Activated CD4-positive, alpha-beta memory T cell treated with anti-CD3 and anti-CD28 coated beads for 36 hours (primary cell): Measurements from ENCODE around the gene CHURC1. TPM values are rescaled to one million over a fixed set of nuclear protein-coding genes. Genes with fewer than 3 reads are reported as not detected.

Source experiments
- CTCF ChIA-PET: fragments of 350-600 bp; sonication (Branson Sonifier 250); formaldehyde crosslinking; loops from one replicate; lab custom pipeline; 2021; ENCODE audit warnings: antibody characterized with exemption, inconsistent platforms; lab: Charles Lee
- POLR2A ChIA-PET: fragments of 350-600 bp; sonication (Branson Sonifier 250); formaldehyde crosslinking; loops from one replicate; lab custom pipeline; 2021; ENCODE audit warnings: antibody characterized with exemption; lab: Charles Lee
- DNase-seq: peaks from one replicate; pipeline ENCODE4 v3.0.0-alpha.2; 2020
- H3K27ac Mint-ChIP-seq: one replicate; pipeline ENCODE4 v1.8.0; 2021; ENCODE audit warnings: mixed read lengths
- H3K27me3 Mint-ChIP-seq: one replicate; pipeline ENCODE4 v1.8.0; 2021; ENCODE audit warnings: mixed read lengths
- H3K36me3 Mint-ChIP-seq: one replicate; pipeline ENCODE4 v1.8.0; 2021; ENCODE audit warnings: mixed read lengths
- H3K4me1 Mint-ChIP-seq: one replicate; pipeline ENCODE4 v1.8.0; 2021; ENCODE audit warnings: low read depth, mixed read lengths
- H3K4me3 Mint-ChIP-seq: one replicate; pipeline ENCODE4 v1.8.0; 2021; ENCODE audit warnings: mild to moderate bottlenecking, mixed read lengths
- H3K9me3 Mint-ChIP-seq: one replicate; pipeline ENCODE4 v1.8.0; 2021; ENCODE audit warnings: mixed read lengths
- intact Hi-C: fragments of 100-400 bp; cut with micrococcal nuclease; formaldehyde crosslinking; loops from one replicate; pipeline ENCODE4 v1.15.1; 2023
- total RNA-seq, 2 experiments: library from RNA; stranded (reverse); gene quantifications; one replicate each; pipeline ENCODE4 v1.2.3, GENCODE V29; 2021

The CHURC1 gene
- total RNA-seq, 2 experiments from 2014 or later: 61.7 to 62.6 TPM

GRCh38 chr14:64928239-64929013 lies 14.2 kb downstream of the CHURC1 start:
- ChIA-PET CTCF (no interaction called here), POLR2A (interaction anchor here (2.8 kb wide), 1 partner anchor 13 kb away, joined by 12 read pairs; the partner anchor contains the start of gene CHURC1)
- H3K27me3 Mint-ChIP-seq: no peaks in the 10 kb centered on the region
- intact Hi-C loops: loop anchor here (1.0 kb wide), 2 partner anchors 9 to 13 kb away; no protein-coding TSS in a partner anchor
- H3K27ac Mint-ChIP-seq: no peak overlapping the region
- no peak overlapping the region for H3K4me3 Mint-ChIP-seq
- H3K9me3 Mint-ChIP-seq: no peaks in the 10 kb centered on the region
- no peak for DNase-seq
- H3K36me3 Mint-ChIP-seq: peaks cover 30% of the 10 kb centered on the region
- peaks cover 41% of the 10 kb centered on the region for H3K4me1 Mint-ChIP-seq

GRCh38 chr14:64929014-64929359 lies 14.7 kb downstream of the CHURC1 start:
- Mint-ChIP-seq H3K9me3 (no peaks in the 10 kb centered on the region), H3K4me3 (no peak overlapping the region), H3K27ac (no peak overlapping the region), H3K4me1 (peaks cover 36% of the 10 kb centered on the region), H3K27me3 (no peaks in the 10 kb centered on the region), H3K36me3 (peaks cover 27% of the 10 kb centered on the region)
- POLR2A ChIA-PET: no interaction called here
- CTCF ChIA-PET: no interaction called here
- intact Hi-C loops: no loop called here
- DNase-seq: no peak

- CTCF ChIA-PET: no interaction called here
- no peak overlapping the region for H3K4me3 Mint-ChIP-seq
- intact Hi-C loops: no loop called here
- H3K27me3 Mint-ChIP-seq: no peaks in the 10 kb centered on the region
- peaks cover 28% of the 10 kb centered on the region for H3K36me3 Mint-ChIP-seq
- peaks cover 40% of the 10 kb centered on the region for H3K4me1 Mint-ChIP-seq
- peak overlapping the region; percentile 41 for H3K27ac Mint-ChIP-seq
- H3K9me3 Mint-ChIP-seq: no peaks in the 10 kb centered on the region
- POLR2A ChIA-PET: interaction anchor here (1.3 kb wide), 1 partner anchor 57 kb away, joined by 3 read pairs; the partner anchor contains the start of gene FNTB
- DNase-seq: no peak
Observed at GRCh38 chr14:64930085-64930843, 16.0 kb downstream of the CHURC1 start.

GRCh38 chr14:64931123-64931522 lies 16.9 kb downstream of the CHURC1 start:
- DNase-seq: no peak
- intact Hi-C loops: no loop called here
- H3K4me1 Mint-ChIP-seq: peaks cover 48% of the 10 kb centered on the region
- no peak overlapping the region for H3K4me3 Mint-ChIP-seq
- no peaks in the 10 kb centered on the region for H3K27me3 Mint-ChIP-seq
- CTCF ChIA-PET: no interaction called here
- H3K36me3 Mint-ChIP-seq: peaks cover 25% of the 10 kb centered on the region
- POLR2A ChIA-PET: interaction anchor here (1.3 kb wide), 1 partner anchor 56 kb away, joined by 3 read pairs; the partner anchor contains the start of gene FNTB
- H3K9me3 Mint-ChIP-seq: no peaks in the 10 kb centered on the region
- peak overlapping the region; percentile 50 for H3K27ac Mint-ChIP-seq

- intact Hi-C loops: no loop called here
- POLR2A ChIA-PET: no interaction called here
- CTCF ChIA-PET: interaction anchor here (0.7 kb wide), 1 partner anchor 8 kb away, joined by 3 read pairs; no protein-coding TSS in a partner anchor
- DNase-seq: no peak
- no peak overlapping the region for H3K27ac Mint-ChIP-seq
- H3K4me1 Mint-ChIP-seq: peaks cover 47% of the 10 kb centered on the region
- no peaks in the 10 kb centered on the region for H3K9me3 Mint-ChIP-seq
- H3K27me3 Mint-ChIP-seq: no peaks in the 10 kb centered on the region
- H3K4me3 Mint-ChIP-seq: no peak overlapping the region
- H3K36me3 Mint-ChIP-seq: peaks cover 18% of the 10 kb centered on the region
Observed at GRCh38 chr14:64932231-64932630, 18.0 kb downstream of the CHURC1 start.

GRCh38 chr14:64934338-64934929 lies 20.2 kb downstream of the CHURC1 start:
- Mint-ChIP-seq H3K4me1 (peaks cover 63% of the 10 kb centered on the region), H3K27me3 (no peaks in the 10 kb centered on the region), H3K4me3 (no peak overlapping the region), H3K9me3 (no peaks in the 10 kb centered on the region), H3K27ac (no peak overlapping the region), H3K36me3 (peaks cover 20% of the 10 kb centered on the region)
- intact Hi-C loops: no loop called here
- no peak for DNase-seq
- CTCF ChIA-PET: no interaction called here
- POLR2A ChIA-PET: no interaction called here

- DNase-seq: no peak
- Mint-ChIP-seq H3K36me3 (peaks cover 17% of the 10 kb centered on the region), H3K4me1 (peaks cover 64% of the 10 kb centered on the region), H3K27me3 (no peaks in the 10 kb centered on the region), H3K4me3 (peak overlapping the region; percentile 7), H3K9me3 (no peaks in the 10 kb centered on the region), H3K27ac (peak overlapping the region; percentile 15)
- CTCF ChIA-PET: interaction anchor here (1.2 to 1.9 kb wide), 2 partner anchors 44 to 112 kb away, joined by 3 to 10 read pairs; no protein-coding TSS in a partner anchor
- intact Hi-C loops: no loop called here
- POLR2A ChIA-PET: interaction anchor here (0.7 to 2.2 kb wide), 2 partner anchors 21 to 1801 kb away, joined by 3 to 8 read pairs; partner anchors contain the start of gene CHURC1
Observed at GRCh38 chr14:64935508-64935907, 21.3 kb downstream of the CHURC1 start.

GRCh38 chr14:64937171-64937820 lies 23.0 kb downstream of the CHURC1 start:
- Mint-ChIP-seq H3K4me1 (peaks cover 60% of the 10 kb centered on the region), H3K27ac (peak overlapping the region; percentile 28), H3K9me3 (no peaks in the 10 kb centered on the region), H3K4me3 (no peak overlapping the region), H3K36me3 (peaks cover 18% of the 10 kb centered on the region), H3K27me3 (no peaks in the 10 kb centered on the region)
- ChIA-PET CTCF (interaction anchor here (1.2 to 1.9 kb wide), 5 partner anchors 13 to 114 kb away, joined by 3 to 10 read pairs (median 4); no protein-coding TSS in a partner anchor), POLR2A (interaction anchor here (0.5 to 2.2 kb wide), 2 partner anchors 20 to 22 kb away, joined by 3 to 8 read pairs; partner anchors contain the start of gene CHURC1)
- DNase-seq: no peak
- intact Hi-C loops: loop anchor here (1.0 kb wide), 1 partner anchor 9 kb away; no protein-coding TSS in a partner anchor

- no peaks in the 10 kb centered on the region for H3K27me3 Mint-ChIP-seq
- no peaks in the 10 kb centered on the region for H3K9me3 Mint-ChIP-seq
- H3K27ac Mint-ChIP-seq: peak overlapping the region; percentile 28
- peaks cover 18% of the 10 kb centered on the region for H3K36me3 Mint-ChIP-seq
- H3K4me3 Mint-ChIP-seq: no peak overlapping the region
- ChIA-PET POLR2A (no interaction called here), CTCF (interaction anchor here (1.2 to 1.5 kb wide), 2 partner anchors 46 to 115 kb away, joined by 4 to 5 read pairs; no protein-coding TSS in a partner anchor)
- peaks cover 58% of the 10 kb centered on the region for H3K4me1 Mint-ChIP-seq
- DNase-seq: no peak
- intact Hi-C loops: loop anchor here (1.0 kb wide), 1 partner anchor 10 kb away; no protein-coding TSS in a partner anchor
Observed at GRCh38 chr14:64937821-64938193, 23.6 kb downstream of the CHURC1 start.

- H3K4me3 Mint-ChIP-seq: no peak overlapping the region
- peak overlapping the region; percentile 30 for H3K27ac Mint-ChIP-seq
- no peak for DNase-seq
- ChIA-PET CTCF (interaction anchor here (0.6 to 1.5 kb wide), 3 partner anchors 39 to 116 kb away, joined by 3 to 5 read pairs (median 3); no protein-coding TSS in a partner anchor), POLR2A (interaction anchor here (0.7 to 1.1 kb wide), 2 partner anchors 14 to 521 kb away, joined by 3 to 4 read pairs; no protein-coding TSS in a partner anchor)
- no peaks in the 10 kb centered on the region for H3K27me3 Mint-ChIP-seq
- peaks cover 63% of the 10 kb centered on the region for H3K4me1 Mint-ChIP-seq
- H3K36me3 Mint-ChIP-seq: peaks cover 16% of the 10 kb centered on the region
- intact Hi-C loops: no loop called here
- no peaks in the 10 kb centered on the region for H3K9me3 Mint-ChIP-seq
Observed at GRCh38 chr14:64938972-64939816, 24.9 kb downstream of the CHURC1 start.
